NOMO-1 treated with dmso at 0.1 percent for 144 hours (cell line): ENCODE data around the gene MKS1.

Experiments used
- DNase-seq: peaks from one replicate; lab custom pipeline; 2025; ENCODE audit not compliant: unreplicated experiment; lab: John Stamatoyannopoulos, UW

Gene MKS1

GRCh38 chr17:58166682-58167081 lies 52.4 kb downstream of the MKS1 start, which contains the start of gene OR4D2:
Gene OR4D2 (plus strand): TSS chr17:58166982. CDS start chr17:58169656, 2,674 bp downstream.
- no peak for DNase-seq

GRCh38 chr17:58165981-58166380 lies 53.1 kb downstream of the MKS1 start:
- no peak for DNase-seq

- DNase-seq = no peak
These were observed 57.5 kb downstream of the MKS1 start for GRCh38 chr17:58161566-58161965.

- no peak for DNase-seq
These were observed 60.9 kb downstream of the MKS1 start for GRCh38 chr17:58158181-58158580.

- DNase-seq = no peak
These were observed 61.9 kb downstream of the MKS1 start for GRCh38 chr17:58156839-58157803.
